ENCODE measurements around the gene C4orf50.

Gene C4orf50

GRCh38 chr4:5916229-5916628, 102.0 kb downstream of the C4orf50 start:
- DNase-seq = no peak

- DNase-seq = no peak
Observed at GRCh38 chr4:5913454-5913853, 104.8 kb downstream of the C4orf50 start.

- DNase-seq = no peak
Observed at GRCh38 chr4:5912614-5913019, 105.6 kb downstream of the C4orf50 start.

DNA sequence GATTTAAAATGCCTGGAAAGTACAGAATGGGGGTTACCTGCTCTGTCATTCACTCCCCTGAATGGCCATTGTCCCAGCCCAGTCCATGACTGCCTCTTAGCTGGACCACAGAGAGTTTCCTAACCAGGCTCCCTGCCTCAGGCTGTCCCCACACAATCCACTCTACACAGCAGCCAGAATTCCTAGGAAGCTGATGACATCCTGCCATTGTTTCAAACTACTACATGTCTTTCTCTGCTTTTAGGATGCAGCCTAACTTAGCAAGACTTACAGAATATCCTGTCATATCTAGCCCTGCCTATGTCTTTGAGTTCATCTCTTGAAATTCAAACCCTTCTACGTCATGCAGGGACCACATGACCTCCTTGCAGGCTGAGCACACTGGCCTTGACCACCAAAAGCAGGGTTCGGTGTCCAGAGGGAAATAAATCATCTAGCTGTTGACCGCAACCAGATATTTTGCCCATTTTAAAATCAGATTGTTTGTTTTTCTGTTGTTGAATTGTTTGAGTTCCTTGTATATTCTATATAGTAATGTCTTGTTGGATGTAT, 109.3 kb downstream of the C4orf50 start:
- no peak for DNase-seq

- no peak for DNase-seq
Observed at GRCh38 chr4:5906191-5906590, 112.0 kb downstream of the C4orf50 start.

GRCh38 chr4:5905714-5906113, 112.5 kb downstream of the C4orf50 start:
- DNase-seq = no peak

DNA sequence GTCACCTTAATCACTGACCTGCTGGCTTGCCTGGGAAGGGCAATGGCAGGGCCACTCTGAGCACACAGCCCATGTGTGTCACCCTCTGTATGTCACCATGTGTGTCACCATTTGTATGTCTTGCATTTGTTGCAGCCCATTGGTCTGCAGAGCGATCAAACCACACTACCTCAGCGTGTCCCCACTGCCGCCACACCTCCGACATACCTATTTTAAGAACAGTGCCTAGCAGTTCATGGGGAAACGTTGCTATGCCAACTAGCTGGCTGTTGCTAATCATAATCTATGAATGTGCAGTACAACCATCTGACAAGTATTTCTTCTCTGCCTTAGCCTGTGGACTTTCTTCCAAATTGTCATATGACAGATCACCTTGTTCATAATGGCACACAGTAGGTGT, 117.4 kb downstream of the C4orf50 start:
- DNase-seq = no peak

- DNase-seq = no peak
Observed at GRCh38 chr4:5899881-5900280, 118.3 kb downstream of the C4orf50 start.

DNA sequence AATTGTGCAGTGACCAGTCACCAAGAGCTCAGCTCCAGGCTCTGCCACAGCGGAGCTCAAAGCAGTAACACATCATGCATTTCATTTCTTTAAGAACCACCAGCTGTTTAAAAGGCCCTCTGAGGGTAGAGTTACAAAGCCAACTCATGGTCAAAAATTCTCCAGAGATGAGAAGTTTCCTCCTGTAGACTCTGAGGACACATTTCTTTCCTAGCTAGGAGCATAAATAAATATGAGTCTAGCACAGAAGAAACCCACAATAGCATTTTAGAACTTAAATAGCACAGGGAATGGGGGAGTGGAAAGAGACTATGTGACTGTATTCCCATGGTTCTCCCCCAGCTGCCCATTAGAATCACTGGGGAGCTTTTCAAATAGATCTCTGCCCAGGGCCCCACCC, 118.8 kb downstream of the C4orf50 start:
- no peak for DNase-seq

GRCh38 chr4:5897674-5898073, 120.6 kb downstream of the C4orf50 start:
- no peak for DNase-seq

DNA sequence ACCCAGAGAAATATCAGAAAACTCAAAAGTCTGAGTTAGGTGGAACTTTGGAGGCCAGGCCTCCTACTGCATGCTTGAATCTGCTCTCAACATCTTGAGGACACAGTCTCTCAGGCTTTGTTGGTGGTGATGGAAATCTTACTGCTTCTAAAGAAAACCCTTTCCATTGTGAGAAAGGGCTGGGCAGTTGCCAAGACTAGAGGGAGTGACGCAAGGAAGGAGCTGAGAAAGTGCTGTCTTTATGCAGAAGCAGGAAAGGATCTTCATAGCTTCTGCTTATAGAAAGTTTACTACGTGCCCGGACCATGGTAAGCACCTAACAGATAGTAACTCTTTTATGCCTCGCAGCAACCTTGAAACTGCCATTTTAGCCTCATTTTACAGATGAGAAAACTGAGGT, 122.9 kb downstream of the C4orf50 start:
- DNase-seq = no peak

GRCh38 chr4:5894266-5894665, 124.0 kb downstream of the C4orf50 start:
- no peak for DNase-seq

DNA sequence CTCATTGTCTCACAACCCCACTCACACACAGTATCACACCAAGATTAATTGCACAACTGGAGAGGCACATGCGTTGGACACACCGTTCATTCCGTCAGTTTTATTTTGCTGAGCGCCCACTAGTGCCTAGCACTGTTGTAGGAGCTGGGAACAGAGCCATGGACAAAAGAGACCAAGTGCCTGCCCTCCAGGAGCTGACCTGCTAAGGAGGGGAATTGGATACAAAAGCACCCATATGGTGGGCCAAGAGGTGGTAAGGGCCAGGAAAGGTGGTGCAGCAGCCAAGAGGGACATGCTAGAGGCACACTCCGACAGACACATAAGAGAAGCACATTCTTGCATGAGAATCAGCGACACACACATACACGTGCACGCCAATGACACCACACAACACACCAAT, 124.6 kb downstream of the C4orf50 start:
- no peak for DNase-seq

- DNase-seq = no peak
Observed at GRCh38 chr4:5893004-5893580, 125.1 kb downstream of the C4orf50 start, which contains the start of gene CRMP1. Gene CRMP1 (minus strand): TSS chr4:5893086. CDS start chr4:5892969, 117 bp downstream.

DNA sequence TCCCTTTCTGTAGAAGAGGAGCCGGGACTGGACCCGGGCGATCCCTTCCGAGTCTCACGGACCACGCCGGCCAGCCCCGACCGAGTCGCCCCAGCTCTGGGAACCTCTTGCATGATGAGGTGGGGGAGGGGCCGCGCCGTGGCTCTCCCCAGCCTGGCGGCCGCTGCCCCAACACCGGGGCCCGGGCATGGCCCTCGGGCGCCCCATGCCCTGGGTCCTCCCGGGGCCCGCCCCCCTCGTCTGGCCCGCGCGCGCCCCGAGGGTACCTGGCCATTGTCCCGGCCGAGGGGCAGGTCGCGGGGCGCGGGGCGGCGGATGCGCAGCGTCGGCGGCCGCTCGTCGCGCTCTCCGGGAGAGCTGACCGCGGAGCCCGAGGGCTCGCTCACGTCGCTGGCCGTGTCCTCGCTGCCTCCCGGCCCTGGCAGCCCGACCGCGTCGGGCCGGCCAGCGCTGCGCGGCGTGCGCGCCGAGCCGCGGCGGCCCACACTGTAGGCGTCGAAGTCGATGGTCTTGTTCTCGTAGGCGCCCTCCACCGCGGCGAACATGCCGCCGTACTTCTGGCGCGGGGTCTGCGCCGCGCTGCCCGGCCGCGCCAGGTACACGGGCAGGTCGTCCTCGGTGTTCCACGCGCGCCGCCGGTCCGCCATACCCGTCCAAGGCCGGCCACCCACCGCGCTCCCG, 125.8 kb downstream of the C4orf50 start:
- DNase-seq = no peak

GRCh38 chr4:5891563-5892322, 126.5 kb downstream of the C4orf50 start:
- no peak for DNase-seq

DNA sequence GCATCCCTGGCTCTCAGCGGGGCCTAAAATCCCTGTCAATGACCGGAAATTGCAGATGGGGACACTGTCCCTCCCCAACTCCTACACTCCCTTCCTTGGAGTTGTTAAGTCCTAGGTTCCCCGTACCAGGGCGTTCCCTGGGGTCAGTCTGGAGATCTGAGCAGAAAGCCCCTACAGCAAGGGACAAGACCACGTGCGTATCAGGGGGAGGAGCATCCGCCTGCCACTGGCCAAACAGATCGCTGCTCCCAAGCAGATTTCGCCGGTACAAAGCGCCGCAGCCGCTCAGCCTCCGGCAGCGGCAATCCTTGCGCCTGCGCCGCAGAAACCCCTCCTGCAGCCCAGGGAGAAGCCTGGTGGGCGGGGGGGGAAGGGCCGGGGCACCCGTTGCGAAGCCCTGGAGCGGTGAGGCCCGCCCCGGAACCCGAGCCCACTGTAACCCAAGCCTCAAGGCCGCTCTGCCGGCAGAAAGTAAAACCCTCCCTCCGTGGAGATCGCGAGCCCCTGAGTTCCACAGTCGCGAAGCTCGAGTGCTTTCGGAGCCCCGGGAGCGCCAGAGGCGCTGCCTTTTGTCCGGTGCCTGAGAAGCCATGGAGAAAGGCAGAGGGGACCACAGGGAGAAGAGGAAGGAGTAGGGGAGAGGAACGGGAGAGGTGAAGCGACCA, 128.0 kb downstream of the C4orf50 start:
- DNase-seq = no peak

DNA sequence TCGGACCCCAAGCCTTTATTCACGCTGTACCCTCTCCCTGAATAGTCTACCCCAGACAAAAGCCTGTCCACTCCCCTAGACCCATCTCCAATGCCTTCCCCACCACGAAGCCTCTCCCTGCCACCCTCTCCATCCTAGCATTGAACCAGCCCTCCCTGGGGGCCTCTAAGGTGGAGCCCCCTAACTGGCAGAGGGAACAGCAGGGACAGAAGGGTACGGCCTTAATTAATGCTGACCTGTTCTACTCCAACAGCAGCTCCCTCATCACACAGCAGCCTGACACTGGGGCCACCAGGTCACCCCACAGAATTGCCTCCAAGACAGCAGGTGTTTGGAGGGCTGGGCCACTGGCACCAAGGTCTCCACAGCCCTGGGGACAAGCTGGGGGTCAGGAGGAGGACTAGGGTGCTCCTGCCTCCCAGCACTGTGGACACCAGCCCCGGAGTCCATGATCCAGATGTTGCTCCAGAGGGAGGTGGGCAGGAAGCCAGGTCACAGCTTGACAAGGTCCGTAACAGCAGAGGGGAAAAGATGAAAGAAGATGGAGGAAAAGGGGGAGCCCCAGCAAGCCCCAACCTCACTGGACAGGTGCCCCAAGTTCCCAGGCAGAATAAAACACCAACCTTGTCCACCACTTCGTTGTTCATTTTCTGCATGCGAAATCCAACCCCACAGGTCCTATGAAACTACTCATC, 129.1 kb downstream of the C4orf50 start:
- no peak for DNase-seq

- DNase-seq = no peak
Observed at GRCh38 chr4:5888222-5889001, 129.8 kb downstream of the C4orf50 start.

DNA sequence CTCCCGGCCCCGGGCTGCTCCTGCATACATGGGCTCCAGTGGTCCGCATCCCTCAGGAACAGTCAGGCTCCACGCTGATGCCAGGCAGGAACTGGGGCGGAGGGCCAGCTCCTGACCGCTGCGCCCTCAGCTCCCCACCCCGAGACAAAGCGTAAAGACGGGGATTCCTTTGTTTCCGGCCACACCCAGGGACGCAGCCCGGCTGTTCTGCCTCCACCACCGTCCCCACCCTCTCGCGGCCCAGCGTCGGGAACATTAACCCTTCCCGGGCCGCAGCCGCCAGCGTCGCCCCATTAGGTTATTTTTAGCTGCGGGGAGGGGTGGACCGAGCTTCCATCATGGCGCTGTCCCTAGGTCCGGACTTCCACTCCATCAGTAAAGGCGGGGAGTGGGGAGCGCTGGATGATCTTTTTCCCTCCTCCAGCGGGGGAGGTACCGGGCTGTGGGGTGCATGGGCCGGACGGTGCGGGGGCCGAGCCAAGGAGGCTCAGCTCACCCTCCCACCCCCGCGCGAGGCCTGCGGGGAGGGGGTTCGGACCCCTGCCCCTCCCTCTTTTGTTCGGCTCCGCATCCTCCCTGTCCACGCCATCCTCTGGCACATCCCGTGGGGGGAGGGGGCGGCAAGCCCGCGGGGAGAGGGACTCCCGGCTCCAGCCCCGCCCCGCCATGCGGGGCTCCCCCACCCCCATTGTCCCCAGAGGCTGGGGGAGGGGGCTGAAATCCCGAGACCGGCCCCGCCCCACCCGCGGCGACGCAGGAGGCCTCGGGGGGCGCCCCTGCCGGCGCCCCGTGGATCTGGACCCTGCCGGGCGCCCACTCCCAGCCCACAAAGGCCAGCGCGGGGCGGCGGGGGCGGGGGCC, 130.6 kb downstream of the C4orf50 start:
- no peak for DNase-seq

- DNase-seq = no peak
Observed at GRCh38 chr4:5887011-5887360, 131.2 kb downstream of the C4orf50 start.
